SIG-M5 treated with dmso at 0.1 percent for 504 hours (cell line): Measurements from ENCODE around the gene TCF7L2.

Source experiments
- DNase-seq: peaks from one replicate; lab custom pipeline; 2025; ENCODE audit not compliant: unreplicated experiment; lab: John Stamatoyannopoulos, UW

Gene TCF7L2

DNA sequence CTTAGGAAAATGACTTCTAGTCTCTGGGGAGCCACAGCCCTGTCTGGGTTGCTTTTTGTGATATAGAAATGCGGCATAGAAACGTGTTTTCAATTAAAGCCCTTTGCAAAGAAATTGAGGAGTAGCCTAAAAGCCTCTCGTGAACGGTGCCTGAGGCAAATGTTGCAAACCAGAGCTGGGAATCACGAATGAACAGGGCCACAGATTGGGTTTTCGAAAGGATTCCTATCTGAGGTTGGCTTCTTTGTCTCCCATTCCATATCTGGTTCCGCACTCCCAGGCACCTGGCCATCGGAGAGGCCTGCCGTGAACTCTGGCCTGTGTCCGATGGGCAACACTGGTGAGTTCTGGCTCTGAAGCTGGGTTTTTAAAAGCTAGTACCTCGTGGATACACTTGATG is 221.6 kb downstream of the TCF7L2 start:
- no peak for DNase-seq

- DNase-seq: no peak
Observed at GRCh38 chr10:113175176-113175575, 225.1 kb downstream of the TCF7L2 start.

GRCh38 chr10:113175756-113176651 is 226.0 kb downstream of the TCF7L2 start:
- no peak for DNase-seq

DNA sequence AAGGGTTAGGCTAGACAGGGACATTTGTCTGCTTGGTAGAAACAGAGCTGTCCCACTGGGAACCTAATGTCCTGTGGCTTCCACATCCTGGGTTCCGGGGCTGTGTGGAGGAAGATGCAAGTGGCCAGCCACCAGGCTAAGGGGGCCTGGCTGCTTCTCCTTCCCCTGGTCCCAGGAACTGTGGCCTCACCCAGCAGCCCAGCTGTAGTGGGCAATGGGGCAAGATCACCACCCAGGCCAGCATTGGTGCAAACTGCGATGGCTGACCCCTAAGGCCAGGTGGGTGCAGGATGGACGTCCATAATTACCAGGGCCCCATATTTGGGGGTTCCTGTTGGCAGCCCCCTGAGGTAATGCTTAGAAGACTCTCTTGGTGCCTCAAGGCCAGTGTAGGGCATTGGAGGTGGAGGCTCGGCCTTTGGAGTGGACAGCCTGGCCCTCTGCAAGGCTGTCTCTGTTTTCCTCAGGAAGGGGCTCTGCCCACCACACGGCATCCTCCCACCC is 226.7 kb downstream of the TCF7L2 start:
- no peak for DNase-seq

- no peak for DNase-seq
Observed at GRCh38 chr10:113177156-113177935, 227.3 kb downstream of the TCF7L2 start.

DNA sequence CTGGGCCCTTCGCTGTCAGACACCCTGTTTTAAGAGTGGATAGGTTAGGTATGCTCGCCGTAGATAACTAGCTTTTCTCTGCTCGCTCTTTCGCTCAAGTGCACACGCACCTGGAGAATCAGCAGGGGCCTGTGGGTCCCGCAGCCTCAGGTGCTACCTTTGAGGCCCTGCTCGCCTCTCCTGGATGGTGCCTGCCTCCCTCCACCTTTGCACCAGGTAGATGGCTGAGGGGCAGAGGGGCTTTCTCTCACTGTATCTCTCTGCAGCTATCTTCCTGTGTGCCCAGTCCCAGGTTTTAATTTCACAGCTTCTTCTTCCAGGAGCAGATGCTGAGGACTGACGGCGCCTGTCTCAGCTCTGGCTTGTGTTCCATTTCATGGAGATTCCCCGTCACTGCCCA is 227.9 kb downstream of the TCF7L2 start:
- no peak for DNase-seq

GRCh38 chr10:113178771-113179170 is 228.7 kb downstream of the TCF7L2 start:
- DNase-seq: no peak

DNA sequence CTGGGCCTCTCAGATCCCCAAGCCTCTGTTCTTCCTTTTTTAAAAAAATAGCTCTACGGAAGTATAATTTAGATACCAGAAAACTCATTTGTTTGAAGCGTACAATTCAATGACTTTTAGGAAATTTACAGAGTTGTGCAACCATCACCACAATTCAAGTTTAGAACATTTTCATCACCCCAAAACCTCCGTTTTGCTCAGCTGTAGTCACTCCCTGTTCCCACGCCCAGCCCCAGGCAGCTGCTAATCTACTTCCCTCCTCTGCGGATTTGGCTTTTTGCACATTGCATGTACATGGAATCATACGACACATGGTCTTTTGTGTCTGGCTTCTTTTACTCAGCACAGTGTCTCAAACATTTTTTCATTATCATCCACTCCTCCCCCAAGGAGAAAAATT is 229.2 kb downstream of the TCF7L2 start:
- peak; percentile 90 for DNase-seq

- DNase-seq: no peak
Observed at GRCh38 chr10:113179966-113180365, 229.9 kb downstream of the TCF7L2 start.

DNA sequence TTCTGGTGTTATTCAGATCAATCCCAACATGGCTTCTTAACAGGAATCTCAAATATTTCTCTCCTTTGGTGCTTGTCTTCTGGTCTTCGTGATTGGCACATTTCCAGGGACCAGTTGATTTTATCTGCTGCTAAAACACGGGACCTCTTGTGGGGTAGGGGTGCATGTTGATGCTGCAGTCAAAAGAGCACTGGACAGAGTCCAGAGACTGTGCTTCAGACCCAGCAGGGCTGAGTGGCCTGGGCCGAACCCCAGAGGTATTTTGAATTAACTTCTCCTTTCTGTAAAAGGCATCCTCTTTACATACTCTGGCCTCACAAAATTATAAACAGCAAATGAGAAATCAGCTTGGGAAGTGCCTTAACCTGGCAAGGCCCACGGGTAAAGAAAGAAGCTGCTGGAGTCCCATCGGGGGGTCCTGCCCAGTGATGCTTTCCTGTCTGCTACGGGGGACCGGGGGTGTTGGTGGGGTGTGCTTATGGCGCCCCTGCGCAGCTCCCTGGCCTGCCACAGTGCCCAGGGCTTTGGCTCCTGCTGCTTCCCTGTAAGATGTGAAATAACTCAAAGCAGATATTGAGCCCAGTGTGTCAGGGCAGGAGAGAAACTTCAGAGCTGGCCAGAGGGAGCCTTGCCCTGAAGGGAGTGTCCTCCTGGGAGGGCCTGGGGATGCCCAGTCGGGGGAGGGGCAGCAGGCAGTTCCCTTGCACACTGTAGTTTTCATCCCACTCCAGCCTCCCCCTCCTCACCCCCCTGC is 230.5 kb downstream of the TCF7L2 start:
- DNase-seq: peak; percentile 7

DNA sequence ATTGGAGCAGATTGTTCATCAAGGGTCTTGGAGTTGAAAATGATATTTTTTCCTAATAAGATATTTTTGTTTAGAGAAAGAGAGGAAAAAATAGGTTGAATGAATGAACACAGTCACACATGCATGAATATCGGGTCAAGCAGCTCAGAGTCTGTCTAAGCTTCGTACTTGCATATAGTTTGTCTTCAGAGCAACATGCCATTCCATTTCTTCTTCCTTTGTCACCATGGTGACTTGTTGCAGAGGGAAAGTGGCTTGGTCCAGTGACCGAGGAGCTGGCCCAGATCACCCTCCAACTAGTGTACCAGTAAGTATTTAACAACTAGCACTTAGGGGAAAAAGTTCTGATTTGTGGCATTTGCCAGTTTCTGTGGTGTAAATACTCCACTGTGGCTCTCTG is 232.1 kb downstream of the TCF7L2 start:
- DNase-seq: no peak

DNA sequence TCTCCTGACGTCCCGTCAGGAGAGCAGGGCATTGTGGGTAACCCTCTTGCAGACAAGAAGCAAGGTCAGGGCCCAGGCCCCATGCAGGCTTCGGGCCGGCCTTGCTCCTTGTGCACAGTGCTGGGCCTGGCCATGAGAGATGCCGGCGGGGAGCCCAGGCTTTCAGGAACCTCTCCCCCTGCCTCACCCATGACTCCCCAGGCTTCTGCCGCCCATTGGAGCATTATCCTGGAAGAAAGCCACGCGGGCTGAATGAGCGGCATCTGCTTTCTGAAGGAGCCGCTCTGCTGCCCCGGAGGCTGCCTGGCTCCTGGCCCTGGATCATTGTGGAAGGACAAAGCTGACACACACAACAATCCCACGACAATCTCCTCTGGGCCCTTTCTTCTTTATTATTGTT is 233.5 kb downstream of the TCF7L2 start:
- DNase-seq: no peak

- DNase-seq: no peak
Observed at GRCh38 chr10:113187063-113187777, 237.2 kb downstream of the TCF7L2 start.

DNA sequence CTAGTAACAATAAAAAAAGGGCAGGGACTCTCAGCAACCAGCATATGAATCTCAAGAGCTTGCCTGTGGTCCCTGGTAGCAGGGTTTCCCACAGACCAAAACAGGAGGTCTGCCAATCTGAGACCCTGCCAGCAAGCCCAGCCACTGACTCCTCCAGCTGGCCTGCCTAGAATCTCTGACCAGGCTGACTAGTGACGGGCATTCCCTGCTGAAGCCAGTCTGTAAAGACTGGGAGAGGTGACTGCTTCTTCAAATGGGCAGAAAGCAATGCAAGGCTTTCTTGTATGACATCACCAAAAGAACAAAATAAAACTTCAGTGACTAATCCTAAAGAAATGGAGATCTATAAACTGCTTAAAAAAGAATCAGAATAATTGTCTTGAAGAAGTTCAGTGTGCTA is 249.4 kb downstream of the TCF7L2 start:
- DNase-seq: no peak

- no peak for DNase-seq
Observed at GRCh38 chr10:113202011-113202410, 252.0 kb downstream of the TCF7L2 start.

- no peak for DNase-seq
Observed at GRCh38 chr10:113207924-113208323, 257.9 kb downstream of the TCF7L2 start.

DNA sequence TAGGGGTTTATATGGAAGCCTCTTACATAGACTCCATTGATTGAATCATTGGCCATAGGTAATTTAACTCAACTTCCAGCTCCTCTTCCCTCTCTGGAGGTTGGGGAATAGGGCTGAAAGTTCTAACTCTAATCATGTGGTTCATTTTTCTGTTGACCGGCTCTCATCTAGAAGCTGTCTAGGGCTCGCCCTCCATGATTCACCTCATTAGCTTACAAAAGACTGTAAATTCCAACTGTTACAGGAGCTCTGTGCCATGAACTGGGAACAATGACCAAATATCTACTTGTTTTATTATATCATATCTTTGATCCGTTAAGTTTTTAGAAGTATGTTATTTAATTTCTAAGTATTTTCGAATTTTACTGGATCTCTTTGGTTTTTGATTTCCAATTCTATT is 263.0 kb downstream of the TCF7L2 start:
- no peak for DNase-seq

- peak; percentile 2 for DNase-seq
Observed at GRCh38 chr10:113214331-113214730, 264.3 kb downstream of the TCF7L2 start.

GRCh38 chr10:113216102-113216501 is 266.1 kb downstream of the TCF7L2 start:
- DNase-seq: no peak
